Measurements from ENCODE around the gene EXOC4. TPM values are rescaled to one million over a fixed set of nuclear protein-coding genes. Genes with fewer than 3 reads are reported as not detected.

EXOC4 gene
- total RNA-seq, 3 donors from 2014 or later, result 88.3 to 136 (median 99.6) TPM

- intact Hi-C loops (cut with DNase I; ENCODE audit: low total_unique reads), result no loop called here
- TF ChIP-seq POLR2A (IDR thresholded peaks at IDR 0.05) (no peak), POLR2AphosphoS5 (IDR thresholded peaks at IDR 0.05) (no peak), CTCF (IDR thresholded peaks at IDR 0.05) (no peak)
- H3K36me3 ChIP-seq, result no peaks in the 10 kb centered on the region
- H3K27me3 ChIP-seq, result no peaks in the 10 kb centered on the region
- no peaks in the 10 kb centered on the region for H3K4me1 ChIP-seq
- no peak for DNase-seq (ENCODE audit: low spot score in 2 of 2)
- no peak overlapping the region for H3K4me3 ChIP-seq
- H3K27ac ChIP-seq, result no peak overlapping the region
- no peaks in the 10 kb centered on the region for H3K9me3 ChIP-seq
Observed at GRCh38 chr7:133614251-133614650, 361.4 kb downstream of the EXOC4 start.

GRCh38 chr7:133618970-133619369 lies 366.1 kb downstream of the EXOC4 start:
- no peak overlapping the region for H3K4me3 ChIP-seq
- no peaks in the 10 kb centered on the region for H3K4me1 ChIP-seq
- no peaks in the 10 kb centered on the region for H3K9me3 ChIP-seq
- H3K27me3 ChIP-seq, result no peaks in the 10 kb centered on the region
- no peaks in the 10 kb centered on the region for H3K36me3 ChIP-seq
- no peak for DNase-seq (ENCODE audit: low spot score in 2 of 2)
- no peak for TF ChIP-seq POLR2A (IDR thresholded peaks at IDR 0.05)
- TF ChIP-seq CTCF (IDR thresholded peaks at IDR 0.05), result no peak
- TF ChIP-seq POLR2AphosphoS5 (IDR thresholded peaks at IDR 0.05), result no peak
- no peak overlapping the region for H3K27ac ChIP-seq
- intact Hi-C loops (cut with DNase I; ENCODE audit: low total_unique reads), result no loop called here

GRCh38 chr7:133619491-133619890 lies 366.6 kb downstream of the EXOC4 start:
- no peak for DNase-seq (ENCODE audit: low spot score in 2 of 2)
- Histone ChIP-seq H3K4me1 (no peaks in the 10 kb centered on the region), H3K27ac (no peak overlapping the region), H3K9me3 (no peaks in the 10 kb centered on the region), H3K27me3 (no peaks in the 10 kb centered on the region), H3K4me3 (no peak overlapping the region), H3K36me3 (no peaks in the 10 kb centered on the region)
- intact Hi-C loops (cut with DNase I; ENCODE audit: low total_unique reads), result no loop called here
- TF ChIP-seq CTCF (IDR thresholded peaks at IDR 0.05), result no peak

- intact Hi-C loops (cut with DNase I; ENCODE audit: low total_unique reads), result no loop called here
- Histone ChIP-seq H3K4me1 (no peaks in the 10 kb centered on the region), H3K4me3 (no peak overlapping the region), H3K9me3 (no peaks in the 10 kb centered on the region), H3K27ac (no peak overlapping the region), H3K36me3 (no peaks in the 10 kb centered on the region), H3K27me3 (no peaks in the 10 kb centered on the region)
- no peak for TF ChIP-seq CTCF (IDR thresholded peaks at IDR 0.05)
- TF ChIP-seq POLR2A (IDR thresholded peaks at IDR 0.05), result no peak
- TF ChIP-seq POLR2AphosphoS5 (IDR thresholded peaks at IDR 0.05), result no peak
- no peak for DNase-seq (ENCODE audit: low spot score in 2 of 2)
Observed at GRCh38 chr7:133623721-133624120, 370.8 kb downstream of the EXOC4 start.

- no peak overlapping the region for H3K4me3 ChIP-seq
- intact Hi-C loops (cut with DNase I; ENCODE audit: low total_unique reads), result no loop called here
- no peaks in the 10 kb centered on the region for H3K4me1 ChIP-seq
- TF ChIP-seq POLR2AphosphoS5 (IDR thresholded peaks at IDR 0.05) (no peak), POLR2A (IDR thresholded peaks at IDR 0.05) (no peak), CTCF (IDR thresholded peaks at IDR 0.05) (no peak)
- no peak for DNase-seq (ENCODE audit: low spot score in 2 of 2)
- no peaks in the 10 kb centered on the region for H3K9me3 ChIP-seq
- no peaks in the 10 kb centered on the region for H3K27me3 ChIP-seq
- no peak overlapping the region for H3K27ac ChIP-seq
- no peaks in the 10 kb centered on the region for H3K36me3 ChIP-seq
Observed at GRCh38 chr7:133625046-133625445, 372.2 kb downstream of the EXOC4 start.
